Measurements from ENCODE around the gene FIBCD1.

The FIBCD1 gene, protein sequence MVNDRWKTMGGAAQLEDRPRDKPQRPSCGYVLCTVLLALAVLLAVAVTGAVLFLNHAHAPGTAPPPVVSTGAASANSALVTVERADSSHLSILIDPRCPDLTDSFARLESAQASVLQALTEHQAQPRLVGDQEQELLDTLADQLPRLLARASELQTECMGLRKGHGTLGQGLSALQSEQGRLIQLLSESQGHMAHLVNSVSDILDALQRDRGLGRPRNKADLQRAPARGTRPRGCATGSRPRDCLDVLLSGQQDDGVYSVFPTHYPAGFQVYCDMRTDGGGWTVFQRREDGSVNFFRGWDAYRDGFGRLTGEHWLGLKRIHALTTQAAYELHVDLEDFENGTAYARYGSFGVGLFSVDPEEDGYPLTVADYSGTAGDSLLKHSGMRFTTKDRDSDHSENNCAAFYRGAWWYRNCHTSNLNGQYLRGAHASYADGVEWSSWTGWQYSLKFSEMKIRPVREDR

DNA sequence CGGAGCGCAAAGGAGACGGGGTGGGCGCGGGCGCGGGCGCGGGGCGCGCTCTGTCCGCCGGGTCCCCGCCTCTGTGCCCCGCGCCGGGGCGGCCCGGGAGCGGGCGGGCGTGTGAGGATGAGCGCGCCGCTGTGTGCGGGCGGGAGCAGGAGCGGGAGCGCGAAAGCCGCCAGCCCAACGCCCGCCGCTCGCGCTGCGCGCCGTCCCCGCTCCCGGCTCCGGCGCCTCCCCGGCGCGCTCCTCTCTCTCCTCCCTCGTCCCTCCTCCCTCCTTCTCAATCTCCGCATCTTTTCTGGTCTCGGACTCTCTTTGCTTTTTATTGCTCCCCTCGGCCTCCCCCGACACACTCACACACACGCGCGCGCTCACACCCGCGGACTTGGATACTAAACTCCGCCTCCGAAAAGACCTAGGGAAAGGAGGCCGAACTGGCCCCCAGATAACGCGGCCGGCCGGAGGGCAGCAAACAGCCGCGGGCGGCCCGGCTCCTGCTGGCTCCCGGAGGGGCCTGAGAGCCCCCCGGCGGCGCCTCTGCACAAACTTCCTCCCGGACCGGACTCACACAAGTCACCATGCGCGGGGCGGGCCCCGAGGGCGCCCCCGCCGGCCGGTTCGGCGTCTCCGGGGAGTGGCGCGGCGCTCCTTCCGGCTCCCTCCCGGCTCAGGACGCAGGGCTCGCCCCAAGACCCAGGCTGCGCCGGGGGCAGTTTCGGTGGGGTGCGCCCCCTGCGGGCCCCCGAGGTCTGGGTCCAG is at the start of gene FIBCD1:
FIBCD1 (minus strand) TSS at position 596 of the 753 bp plus-strand sequence. CDS start 640 bp downstream, outside the sequence.
- DNase-seq (ENCODE audit: low read depth in 2 of 2): no peak

DNA sequence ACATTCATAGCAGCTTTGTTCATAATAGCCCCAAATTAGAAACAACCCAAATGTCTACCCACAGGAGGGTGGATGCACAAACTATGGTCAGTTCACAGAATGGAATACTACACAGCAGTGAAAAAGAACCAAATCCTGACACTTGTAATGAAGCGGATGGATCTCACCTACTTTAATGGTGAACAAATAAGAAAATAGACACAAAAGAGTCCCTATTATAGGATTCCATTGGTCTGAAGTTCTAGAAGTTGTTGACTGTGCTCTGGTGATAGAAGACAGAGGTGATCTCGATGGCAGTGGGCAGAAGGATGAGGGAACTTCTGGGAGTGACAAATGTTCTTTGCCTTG is 49.3 kb upstream of the FIBCD1 start:
- no peak for DNase-seq (ENCODE audit: low read depth in 2 of 2)

DNA sequence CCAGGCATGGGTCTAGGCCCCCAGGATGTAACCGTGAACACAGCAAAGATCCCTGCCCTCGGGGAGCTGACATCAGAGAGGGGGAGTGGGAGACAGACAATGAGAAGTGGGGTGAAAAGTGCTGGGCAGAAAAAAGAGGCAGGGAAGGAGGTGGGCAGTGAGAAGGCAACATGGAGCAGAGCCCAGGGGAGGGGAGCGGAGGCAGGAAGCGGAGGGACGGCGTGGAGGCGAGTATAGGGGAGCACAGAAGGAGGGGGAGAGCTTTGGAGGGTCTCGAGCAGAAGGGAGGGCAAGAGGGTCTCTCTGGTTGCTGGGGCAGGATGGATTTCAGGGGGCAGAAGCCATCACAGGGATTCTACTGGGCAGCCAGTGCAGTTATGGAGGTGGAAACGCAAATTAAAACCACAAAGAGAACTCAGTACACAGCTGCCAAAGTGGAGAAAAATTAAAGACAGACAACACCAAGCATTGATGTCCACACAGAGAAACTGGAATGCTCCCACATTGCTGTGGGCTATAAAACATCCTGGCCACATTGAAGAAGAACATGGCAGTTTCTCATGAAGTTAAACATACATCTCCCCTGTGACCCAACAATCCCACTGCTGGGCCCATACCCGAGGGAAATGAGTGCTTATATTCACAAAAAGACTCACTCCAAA is 48.8 kb upstream of the FIBCD1 start:
- no peak for DNase-seq (ENCODE audit: low read depth in 2 of 2)

DNA sequence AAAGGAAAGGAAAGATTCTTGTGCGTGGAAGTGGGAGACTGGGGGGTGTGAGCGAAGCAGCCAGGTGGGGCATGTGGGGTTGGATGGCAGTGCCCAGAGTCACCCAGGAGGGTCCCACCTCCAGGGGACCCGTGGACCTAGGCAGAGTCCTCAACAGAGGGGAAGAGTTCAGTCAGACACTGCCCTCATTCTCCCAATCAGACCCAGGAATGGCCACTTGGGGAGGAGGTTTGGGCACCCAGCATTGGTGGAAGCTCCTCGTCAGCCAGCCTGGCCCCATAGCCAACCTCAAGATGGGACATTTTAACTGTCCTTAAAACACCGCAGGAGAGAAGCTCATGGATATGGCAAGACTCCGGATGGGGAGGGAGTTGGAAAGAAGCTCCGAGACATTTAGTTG is 48.0 kb upstream of the FIBCD1 start:
- no peak for DNase-seq (ENCODE audit: low read depth in 2 of 2)

DNA sequence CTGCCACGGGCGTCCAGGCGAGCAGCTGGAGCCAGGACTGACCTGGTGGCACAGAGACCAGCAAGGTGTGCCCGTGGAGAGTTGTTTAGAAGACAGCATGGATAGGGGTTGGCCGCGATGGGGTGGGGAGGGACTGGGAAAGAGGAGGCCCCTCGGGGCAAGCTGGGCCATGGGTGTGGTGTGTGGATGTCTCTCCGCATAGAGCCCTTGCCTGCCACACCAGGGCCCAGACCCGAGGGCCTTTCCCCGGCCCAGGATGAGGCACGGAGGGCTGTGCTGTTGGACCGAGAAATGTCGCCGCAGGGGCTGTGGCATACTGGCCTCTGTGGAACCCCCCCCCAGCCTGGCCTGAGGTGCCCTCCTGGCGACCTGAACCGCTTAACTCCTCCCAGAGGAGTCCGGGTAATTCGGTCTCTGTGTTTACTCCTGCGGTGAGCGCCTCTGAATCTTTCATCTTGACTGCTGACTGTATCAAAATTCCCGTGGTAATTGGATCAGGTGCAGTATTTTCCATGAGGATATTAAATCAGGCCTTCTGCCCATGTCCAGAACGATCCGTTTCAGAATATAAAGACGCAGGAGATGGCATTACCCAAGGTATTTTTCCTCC is 47.4 kb upstream of the FIBCD1 start:
- no peak for DNase-seq (ENCODE audit: low read depth in 2 of 2)

DNA sequence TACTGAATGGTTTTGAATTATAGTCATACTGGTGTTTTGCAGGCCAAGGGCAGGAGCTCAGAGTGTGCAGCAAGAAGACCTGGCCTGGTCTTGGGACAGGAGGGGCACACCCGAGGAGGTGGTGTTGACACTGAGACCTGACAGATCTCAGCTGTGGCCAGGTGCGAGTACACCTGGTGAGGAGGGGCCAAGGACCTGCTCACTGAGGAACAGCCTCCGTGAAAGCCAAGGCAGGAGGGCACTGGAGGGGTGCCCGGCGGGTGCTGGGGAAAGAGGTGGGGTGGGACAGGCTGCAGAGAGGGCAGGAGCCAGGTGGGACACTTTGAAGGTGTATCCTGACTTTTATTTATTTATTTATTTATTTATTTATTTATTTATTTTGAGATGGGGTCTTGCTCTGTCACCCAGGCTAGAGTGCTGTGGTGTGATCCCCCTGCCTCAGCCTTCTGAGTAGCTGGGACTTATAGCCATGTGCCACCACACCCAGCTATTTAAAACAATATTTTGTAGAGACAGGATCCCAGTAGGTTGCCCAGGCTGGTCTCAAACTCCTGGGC is 46.6 kb upstream of the FIBCD1 start:
- no peak for DNase-seq (ENCODE audit: low read depth in 2 of 2)

DNA sequence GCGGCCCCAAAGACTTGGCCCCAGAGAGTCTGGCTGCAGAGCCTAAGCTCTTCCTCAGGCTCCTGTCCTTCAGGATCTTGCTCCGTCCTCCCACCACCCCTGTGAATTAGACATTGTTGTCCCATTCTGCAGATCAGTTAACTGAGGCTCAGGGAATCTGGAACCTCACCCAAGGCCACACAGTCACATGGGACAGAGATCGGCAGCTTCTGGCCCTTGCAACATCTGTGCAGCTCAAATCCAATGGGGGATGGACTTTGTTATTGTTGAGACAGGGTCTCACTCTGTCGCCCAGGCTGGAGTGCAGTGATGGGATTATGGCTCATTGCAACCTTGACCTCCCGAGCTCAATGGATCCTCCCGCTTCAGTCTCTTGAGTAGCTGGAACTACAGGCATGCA is 46.0 kb upstream of the FIBCD1 start:
- no peak for DNase-seq (ENCODE audit: low read depth in 2 of 2)

DNA sequence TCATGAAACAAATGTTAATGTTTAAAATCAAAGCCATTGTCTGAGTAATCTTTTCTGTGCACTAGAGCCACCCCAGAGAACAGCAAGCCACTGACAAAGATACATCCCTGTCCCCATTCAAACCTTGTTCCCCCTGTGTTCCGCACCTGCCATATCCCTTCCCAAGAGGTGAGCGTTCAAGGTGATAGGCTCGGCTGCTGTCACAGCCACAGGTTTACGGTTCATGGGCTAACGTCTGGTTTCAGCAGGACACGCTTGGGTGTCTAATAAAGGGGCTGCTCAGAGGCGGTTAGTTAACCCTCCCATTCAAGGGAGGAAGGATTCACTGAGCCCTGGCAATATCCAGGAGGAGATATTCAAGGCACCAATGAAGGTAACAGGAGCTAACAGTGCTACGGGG is 45.5 kb upstream of the FIBCD1 start:
- no peak for DNase-seq (ENCODE audit: low read depth in 2 of 2)

DNA sequence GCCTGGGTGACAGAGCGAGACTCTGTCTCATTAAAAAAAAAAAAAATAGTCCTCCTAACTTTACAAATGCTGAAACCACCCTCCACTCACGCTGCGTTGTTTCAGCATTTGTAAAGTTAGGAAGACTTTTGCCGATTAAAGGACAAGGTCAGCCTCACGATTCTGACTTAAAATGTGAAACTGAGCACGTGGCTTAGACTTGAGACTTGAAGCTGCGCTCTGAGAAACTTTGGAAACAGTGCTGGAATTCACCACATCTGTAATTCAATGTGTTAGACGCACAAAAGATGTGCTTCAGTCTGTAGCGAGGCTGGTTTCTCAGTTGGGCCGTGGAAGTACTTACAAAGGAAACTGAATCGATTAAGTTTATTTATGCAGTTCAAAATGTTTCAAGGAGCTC is 44.9 kb upstream of the FIBCD1 start:
- no peak for DNase-seq (ENCODE audit: low read depth in 2 of 2)

DNA sequence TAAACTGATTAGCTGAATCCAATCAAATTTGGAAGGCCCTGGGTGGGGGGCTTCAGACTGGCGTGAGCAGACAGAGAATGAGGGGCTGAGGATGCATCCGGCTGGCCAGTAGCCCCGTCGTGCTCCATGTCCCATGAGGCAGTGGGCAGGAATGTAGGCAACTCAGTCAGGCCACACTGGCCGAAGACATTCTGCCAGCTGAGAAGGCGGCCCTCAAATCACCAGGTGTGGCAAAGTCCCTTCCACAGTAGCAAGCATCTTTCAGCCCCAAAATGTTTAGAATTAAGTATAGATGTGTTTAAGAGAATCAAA is 44.3 kb upstream of the FIBCD1 start:
- no peak for DNase-seq (ENCODE audit: low read depth in 2 of 2)

DNA sequence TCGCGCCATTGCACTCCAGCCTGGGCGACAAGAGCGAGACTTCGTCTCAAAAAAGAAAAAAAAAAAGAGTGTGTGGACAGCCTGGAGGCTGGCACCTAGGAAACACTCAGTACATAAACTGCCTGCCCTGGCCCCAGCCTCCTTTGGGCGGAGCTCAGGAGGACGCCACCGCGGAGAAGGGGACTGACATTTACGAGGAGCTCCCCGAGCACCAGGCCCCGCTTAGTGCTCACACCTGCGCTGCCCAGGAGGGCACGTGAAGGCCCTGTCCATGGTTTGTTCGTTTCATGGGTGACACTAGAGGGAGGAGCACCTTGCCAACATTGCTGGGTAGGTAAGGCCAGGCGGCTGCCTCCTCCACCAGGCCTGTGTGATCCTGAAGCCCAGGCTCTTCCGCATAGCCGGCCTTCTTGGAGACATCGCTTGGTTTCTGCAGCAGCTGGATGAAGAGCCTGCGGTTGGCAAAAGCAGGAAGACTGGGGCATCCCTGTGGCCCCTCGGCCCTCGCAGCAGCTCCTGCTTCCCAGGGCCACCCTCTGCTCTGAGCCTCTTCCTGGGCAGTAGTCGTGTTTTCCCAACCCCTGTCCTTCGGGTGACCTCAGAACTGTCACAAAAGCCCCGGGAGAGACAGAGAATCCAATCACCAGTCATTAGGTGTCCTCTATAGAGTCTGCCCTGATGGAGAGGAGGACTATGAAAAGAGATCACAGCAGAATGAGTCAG is 43.8 kb upstream of the FIBCD1 start:
- no peak for DNase-seq (ENCODE audit: low read depth in 2 of 2)

DNA sequence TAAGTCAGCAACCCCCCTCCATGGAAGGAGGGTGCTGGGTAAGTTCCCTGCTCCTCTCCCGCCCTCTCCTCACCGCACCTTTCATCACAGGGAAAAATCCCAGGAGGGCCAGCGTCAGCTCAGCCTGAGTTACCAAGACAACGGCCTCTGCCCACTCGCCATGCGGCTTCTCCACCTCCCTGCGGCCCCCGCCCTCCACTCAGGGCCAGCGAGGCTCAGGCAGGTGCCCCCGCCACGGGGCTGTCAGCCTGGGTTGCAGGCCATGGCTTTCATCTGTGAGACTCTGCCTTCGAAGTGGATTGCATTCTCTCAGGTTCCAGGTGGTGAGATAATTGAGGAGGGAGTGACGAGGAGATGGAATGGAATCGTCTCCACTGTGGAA is 42.7 kb upstream of the FIBCD1 start:
- no peak for DNase-seq (ENCODE audit: low read depth in 2 of 2)

DNA sequence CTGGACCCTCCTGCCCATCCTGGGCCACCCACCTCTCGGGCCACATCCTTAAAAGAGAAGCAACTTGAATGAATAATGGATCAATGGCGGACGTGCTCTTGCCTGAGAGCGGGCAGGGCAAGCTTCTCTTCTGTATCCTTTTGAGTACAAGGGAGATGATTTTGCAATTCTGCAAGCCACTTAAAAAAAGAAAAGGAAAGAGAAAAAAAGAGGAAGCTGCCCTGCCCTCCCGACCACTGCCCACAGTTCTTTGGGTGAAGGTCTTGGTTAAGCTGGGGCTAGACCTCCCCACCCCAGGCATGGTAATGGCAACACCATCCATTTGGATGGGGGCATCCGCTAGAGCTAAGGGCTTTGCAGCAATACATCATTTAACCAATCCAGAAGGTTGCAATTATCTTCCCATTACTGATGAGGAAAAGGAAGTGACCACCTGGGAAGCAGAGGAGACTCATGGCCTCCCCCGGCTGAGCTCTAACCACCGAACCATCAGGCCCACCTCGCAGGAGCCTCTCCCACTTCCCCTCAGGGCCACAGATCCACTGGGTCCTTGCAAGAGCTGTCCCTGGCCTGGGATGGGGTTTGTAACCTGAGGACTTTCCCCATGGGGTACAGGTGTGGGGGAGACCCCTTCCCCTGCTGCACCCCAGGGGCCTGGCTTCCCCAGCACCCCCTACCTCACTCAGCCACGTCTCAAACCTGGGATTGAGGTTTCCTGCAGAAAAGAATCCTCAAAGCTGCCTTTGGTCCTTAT is 42.1 kb upstream of the FIBCD1 start:
- no peak for DNase-seq (ENCODE audit: low read depth in 2 of 2)

DNA sequence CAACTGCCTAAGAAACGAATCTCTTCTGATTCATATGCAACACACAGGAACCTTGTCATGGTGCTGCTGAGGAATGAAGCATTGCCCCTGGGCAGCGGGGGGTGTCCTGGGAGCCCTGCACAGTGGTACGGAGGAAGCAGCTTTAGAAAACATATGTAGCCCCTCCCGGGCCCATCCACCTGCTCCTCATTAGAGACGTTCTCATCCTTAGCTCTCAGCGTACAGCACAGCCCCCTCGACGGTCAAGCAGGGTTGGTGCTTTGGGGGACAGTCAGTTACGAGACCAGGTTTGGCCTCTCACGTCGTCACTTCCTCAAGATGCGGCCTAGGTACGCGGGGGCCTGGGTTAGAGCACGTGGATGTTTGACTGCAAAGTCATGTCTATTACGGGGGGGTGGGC is 41.5 kb upstream of the FIBCD1 start:
- no peak for DNase-seq (ENCODE audit: low read depth in 2 of 2)

DNA sequence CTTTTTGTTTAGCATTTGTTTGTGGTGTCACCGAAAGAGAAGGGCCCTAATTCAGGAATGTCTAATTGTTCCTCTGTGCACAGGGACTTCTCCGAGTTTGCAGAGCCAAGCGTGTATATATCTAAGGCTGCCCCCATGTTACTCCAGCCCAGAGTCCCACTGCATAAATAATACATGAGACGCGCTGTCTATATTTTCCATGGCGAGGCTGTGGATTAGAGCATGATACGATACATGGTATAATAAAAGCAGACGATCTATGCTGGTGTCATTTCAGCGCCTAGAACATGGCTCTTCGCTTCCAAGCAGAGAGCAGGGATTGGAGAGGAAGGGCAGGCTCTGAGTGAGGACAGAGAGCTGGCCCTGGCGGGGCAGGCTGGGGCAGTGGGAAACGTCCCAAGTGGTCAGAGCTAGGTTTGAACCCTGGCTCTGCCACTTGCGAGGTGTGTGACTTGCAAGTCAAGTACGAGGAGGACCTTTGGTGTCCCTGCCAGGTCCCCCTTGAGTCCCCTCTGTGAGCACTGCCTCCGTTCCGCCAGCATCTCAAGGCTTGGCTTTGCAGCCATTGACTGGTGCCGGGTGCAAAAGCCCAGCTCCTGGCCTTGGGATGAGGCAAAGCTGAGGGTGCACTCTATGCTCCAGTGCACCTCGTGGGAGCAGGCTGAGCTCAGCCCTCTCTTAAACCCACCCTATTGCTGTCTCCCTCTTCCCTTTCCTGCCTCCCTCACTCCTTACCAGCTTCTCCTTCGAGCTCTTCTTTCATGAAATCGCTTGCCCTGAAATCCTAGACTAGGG is 40.7 kb upstream of the FIBCD1 start:
- DNase-seq (ENCODE audit: low read depth in 2 of 2): no peak

DNA sequence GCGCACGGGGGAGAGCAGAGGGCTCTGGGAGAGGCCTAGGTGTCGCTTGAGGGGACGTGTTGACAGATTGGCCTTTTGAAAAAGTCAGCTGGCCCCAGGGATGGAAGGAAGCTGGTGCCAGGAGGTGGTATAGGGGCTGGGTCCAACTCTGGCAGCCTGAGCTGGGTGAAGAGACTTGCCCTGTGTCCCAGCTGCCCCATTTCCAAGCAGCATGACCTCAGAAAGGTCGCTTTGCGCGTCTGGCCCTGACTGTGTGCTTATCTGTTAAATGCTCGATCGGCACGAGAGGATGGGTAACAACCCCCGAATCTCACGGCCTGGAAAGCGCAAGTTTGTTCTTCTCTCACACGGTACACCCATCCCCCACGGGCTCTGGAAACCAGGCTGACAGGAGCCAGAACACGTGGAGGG is 38.8 kb upstream of the FIBCD1 start:
- DNase-seq (ENCODE audit: low read depth in 2 of 2): no peak

DNA sequence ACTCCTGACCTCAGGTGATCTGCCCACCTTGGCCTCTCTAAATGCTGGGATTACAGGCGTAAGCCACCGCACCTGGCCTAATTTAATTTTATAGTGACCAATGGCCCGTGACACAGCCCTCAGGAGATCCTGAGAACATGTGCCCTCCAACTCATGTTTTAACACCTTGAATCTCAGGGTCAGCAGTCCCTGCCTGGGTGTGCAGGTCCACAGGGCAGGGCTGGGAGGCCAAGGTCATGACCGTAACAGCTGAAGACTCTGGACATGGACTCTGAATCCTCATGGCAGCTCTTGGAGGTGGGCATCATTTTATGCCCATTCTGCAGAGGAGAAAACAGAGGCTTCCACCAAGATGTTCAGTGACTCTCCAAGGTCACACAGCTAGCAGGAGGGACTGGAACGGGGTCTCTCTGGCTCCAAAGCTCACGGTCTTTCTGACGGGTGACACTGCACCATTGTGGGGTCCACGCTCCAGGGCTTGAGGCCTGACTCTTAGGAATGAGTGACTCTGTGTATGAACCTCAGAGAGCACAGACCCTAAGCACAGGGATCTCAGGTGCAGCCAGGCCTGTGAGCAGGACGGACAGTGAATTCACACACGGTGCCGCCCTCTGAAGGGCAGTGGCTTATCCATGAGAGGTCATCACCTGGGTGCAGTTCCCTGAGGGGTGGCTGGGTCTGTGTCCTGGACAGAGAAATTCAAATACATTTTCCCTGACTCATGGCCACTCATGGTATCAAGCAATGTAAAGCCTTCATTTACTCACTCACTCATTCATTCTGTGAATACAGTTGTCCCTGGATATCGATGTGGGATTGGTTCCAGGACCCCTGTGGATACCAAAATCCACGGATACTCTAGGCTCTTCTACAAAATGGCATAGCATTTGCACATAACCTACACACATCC is 37.1 kb upstream of the FIBCD1 start:
- DNase-seq (ENCODE audit: low read depth in 2 of 2): no peak

DNA sequence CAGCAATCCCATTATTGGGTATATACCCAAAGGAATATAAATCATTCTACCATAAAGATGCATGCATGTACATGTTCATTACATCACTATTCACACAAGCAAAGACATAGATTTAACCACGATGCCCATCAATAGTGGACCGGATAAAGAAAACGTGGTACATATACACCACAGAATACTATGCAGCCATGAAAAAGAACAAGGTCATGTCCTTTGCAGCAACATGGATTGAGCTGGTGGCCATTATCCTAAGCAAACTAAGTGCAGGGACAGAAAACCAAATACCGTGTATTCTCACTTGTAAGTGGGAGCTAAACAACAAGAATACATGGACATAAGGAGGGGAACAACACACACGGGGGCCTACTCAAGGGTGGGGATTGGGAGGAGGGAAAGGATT is 36.1 kb upstream of the FIBCD1 start:
- DNase-seq (ENCODE audit: low read depth in 2 of 2): no peak

DNA sequence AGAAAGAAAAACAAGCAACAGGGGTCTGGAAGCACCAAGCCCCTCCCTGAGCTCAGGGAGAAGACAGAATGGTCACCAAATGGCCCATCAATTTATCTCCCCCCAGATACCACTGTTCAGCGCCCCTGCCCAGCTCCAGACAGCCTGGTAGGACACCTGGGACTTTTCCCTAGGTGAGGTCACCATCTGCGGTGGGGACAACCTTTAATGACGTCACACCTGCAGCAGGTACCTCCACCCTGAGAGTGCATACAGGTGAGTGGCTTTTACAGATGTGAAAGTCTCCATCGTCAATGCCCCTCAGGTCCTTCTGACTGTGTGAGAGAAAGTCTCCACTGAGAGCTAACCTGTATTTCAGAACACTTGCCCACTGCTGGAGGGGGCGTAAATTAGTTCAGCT is 35.6 kb upstream of the FIBCD1 start:
- no peak for DNase-seq (ENCODE audit: low read depth in 2 of 2)
